Measurements from ENCODE around the gene ADA.

Gene ADA

DNA sequence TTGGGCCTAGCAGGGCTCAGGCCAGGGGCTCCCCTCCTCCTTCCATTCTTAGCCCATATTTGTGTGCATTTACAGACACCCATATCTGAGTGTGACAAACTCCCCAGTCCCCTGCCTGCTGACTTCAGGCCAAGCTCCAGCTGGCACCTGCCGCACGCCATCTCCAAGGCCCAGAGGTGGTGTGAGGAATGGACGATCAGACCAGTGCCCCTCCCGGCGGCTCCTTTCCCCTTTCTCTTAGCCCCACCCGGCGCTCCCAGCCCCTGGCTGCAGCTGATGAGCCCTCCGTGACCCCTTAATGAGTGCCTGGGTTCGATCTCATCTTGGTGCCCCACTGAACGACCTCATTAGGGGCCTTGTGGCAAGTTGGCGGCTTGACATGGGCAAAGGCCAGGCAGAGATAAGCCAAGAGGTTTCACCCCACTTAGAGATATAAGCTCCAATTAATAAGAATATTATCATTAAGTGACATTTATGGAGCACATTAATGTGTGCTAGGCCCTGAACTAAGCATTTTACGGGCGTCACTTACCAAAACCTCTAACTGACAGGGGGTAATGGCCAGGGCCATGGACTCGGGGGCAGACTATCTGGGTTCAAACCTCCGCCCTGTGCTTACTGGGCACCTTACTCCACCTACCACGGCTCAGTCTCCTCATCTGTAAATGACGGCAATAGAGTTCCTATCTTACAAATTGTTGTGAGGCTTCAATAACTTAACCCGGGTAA is 17.5 kb downstream of the ADA start:
- no peak for ATAC-seq

DNA sequence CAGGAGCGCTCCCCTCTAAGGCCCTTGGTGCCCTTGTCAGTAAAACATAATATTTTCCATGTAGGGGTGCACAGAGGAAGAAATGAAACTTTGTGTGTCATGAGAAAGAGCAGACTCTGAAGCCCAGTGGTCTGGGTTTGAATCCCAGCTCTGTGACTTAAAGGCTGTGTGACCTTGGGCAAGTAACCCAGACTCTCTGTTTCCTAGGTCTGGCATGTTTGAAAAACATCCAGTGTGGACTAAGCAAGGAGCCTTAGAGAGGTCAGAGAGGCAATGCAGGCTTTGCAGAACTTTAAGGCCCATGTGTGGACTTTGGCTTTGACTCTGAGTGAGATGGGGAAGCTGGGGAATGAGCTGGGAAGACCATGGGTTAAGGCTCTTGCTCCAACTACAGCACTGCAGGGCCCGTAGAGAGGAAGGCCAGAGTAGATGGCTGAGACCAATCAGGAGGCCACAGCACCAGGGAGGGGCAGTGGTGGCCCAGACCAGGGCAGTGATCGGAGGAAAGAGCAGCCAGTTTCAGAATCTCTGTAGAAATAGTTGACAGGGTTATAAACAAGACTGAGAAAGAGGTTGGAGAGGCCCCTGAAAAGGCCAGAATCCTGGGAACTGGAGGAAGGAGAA is 18.2 kb downstream of the ADA start:
- TF ChIP-seq ZNF565 (CRISPR knock-in tag; conservative IDR thresholded peaks at IDR 0.05; ENCODE audit: low read depth): no peak
- TF ChIP-seq ZFP3 (CRISPR knock-in tag; IDR thresholded peaks at IDR 0.05): no peak
- no peak for TF ChIP-seq ARNTL (CRISPR knock-in tag; IDR thresholded peaks at IDR 0.05; ENCODE audit: borderline replicate concordance, low read depth)
- no peak for TF ChIP-seq ZNF70 (CRISPR knock-in tag; IDR thresholded peaks at IDR 0.05)
- TF ChIP-seq ZNF8 (CRISPR knock-in tag; IDR thresholded peaks at IDR 0.05): no peak
- TF ChIP-seq ZC3H10 (CRISPR knock-in tag; IDR thresholded peaks at IDR 0.05): no peak
- TF ChIP-seq CSDC2 (CRISPR knock-in tag; IDR thresholded peaks at IDR 0.05): no peak
- TF ChIP-seq GLIS3 (CRISPR knock-in tag; IDR thresholded peaks at IDR 0.05): no peak
- TF ChIP-seq, protein P1, sequence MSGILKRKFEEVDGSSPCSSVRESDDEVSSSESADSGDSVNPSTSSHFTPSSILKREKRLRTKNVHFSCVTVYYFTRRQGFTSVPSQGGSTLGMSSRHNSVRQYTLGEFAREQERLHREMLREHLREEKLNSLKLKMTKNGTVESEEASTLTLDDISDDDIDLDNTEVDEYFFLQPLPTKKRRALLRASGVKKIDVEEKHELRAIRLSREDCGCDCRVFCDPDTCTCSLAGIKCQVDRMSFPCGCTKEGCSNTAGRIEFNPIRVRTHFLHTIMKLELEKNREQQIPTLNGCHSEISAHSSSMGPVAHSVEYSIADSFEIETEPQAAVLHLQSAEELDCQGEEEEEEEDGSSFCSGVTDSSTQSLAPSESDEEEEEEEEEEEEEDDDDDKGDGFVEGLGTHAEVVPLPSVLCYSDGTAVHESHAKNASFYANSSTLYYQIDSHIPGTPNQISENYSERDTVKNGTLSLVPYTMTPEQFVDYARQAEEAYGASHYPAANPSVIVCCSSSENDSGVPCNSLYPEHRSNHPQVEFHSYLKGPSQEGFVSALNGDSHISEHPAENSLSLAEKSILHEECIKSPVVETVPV (CRISPR knock-in tag; IDR thresholded peaks at IDR 0.05): no peak
- no peak for TF ChIP-seq SNAI2 (CRISPR knock-in tag; IDR thresholded peaks at IDR 0.05)
- no peak for TF ChIP-seq ISL1 (CRISPR knock-in tag; IDR thresholded peaks at IDR 0.05)
- TF ChIP-seq, protein P2, sequence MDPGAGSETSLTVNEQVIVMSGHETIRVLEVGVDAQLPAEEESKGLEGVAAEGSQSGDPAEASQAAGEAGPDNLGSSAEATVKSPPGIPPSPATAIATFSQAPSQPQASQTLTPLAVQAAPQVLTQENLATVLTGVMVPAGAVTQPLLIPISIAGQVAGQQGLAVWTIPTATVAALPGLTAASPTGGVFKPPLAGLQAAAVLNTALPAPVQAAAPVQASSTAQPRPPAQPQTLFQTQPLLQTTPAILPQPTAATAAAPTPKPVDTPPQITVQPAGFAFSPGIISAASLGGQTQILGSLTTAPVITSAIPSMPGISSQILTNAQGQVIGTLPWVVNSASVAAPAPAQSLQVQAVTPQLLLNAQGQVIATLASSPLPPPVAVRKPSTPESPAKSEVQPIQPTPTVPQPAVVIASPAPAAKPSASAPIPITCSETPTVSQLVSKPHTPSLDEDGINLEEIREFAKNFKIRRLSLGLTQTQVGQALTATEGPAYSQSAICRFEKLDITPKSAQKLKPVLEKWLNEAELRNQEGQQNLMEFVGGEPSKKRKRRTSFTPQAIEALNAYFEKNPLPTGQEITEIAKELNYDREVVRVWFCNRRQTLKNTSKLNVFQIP (CRISPR knock-in tag; IDR thresholded peaks at IDR 0.05; ENCODE audit: borderline replicate concordance, low read depth): no peak
- TF ChIP-seq BACH2 (CRISPR knock-in tag; IDR thresholded peaks at IDR 0.05; ENCODE audit: borderline replicate concordance): no peak
- TF ChIP-seq ESRRG (CRISPR knock-in tag; IDR thresholded peaks at IDR 0.05): no peak
- no peak for TF ChIP-seq OSR1 (CRISPR knock-in tag; IDR thresholded peaks at IDR 0.05)
- TF ChIP-seq, protein P3, sequence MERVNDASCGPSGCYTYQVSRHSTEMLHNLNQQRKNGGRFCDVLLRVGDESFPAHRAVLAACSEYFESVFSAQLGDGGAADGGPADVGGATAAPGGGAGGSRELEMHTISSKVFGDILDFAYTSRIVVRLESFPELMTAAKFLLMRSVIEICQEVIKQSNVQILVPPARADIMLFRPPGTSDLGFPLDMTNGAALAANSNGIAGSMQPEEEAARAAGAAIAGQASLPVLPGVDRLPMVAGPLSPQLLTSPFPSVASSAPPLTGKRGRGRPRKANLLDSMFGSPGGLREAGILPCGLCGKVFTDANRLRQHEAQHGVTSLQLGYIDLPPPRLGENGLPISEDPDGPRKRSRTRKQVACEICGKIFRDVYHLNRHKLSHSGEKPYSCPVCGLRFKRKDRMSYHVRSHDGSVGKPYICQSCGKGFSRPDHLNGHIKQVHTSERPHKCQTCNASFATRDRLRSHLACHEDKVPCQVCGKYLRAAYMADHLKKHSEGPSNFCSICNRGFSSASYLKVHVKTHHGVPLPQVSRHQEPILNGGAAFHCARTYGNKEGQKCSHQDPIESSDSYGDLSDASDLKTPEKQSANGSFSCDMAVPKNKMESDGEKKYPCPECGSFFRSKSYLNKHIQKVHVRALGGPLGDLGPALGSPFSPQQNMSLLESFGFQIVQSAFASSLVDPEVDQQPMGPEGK (CRISPR knock-in tag; IDR thresholded peaks at IDR 0.05; ENCODE audit: borderline replicate concordance): no peak
- no peak for TF ChIP-seq ZFP30 (CRISPR knock-in tag; IDR thresholded peaks at IDR 0.05)
- TF ChIP-seq, protein P4, sequence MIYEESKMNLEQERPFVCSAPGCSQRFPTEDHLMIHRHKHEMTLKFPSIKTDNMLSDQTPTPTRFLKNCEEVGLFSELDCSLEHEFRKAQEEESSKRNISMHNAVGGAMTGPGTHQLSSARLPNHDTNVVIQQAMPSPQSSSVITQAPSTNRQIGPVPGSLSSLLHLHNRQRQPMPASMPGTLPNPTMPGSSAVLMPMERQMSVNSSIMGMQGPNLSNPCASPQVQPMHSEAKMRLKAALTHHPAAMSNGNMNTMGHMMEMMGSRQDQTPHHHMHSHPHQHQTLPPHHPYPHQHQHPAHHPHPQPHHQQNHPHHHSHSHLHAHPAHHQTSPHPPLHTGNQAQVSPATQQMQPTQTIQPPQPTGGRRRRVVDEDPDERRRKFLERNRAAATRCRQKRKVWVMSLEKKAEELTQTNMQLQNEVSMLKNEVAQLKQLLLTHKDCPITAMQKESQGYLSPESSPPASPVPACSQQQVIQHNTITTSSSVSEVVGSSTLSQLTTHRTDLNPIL (CRISPR knock-in tag; IDR thresholded peaks at IDR 0.05; ENCODE audit: low read depth): no peak
- no peak for TF ChIP-seq TCF4 (CRISPR knock-in tag; IDR thresholded peaks at IDR 0.05; ENCODE audit: borderline replicate concordance)
- ATAC-seq: no peak

More for the DNA sequence above, 17.5 kb downstream of the ADA start:
- TF ChIP-seq, protein P5, sequence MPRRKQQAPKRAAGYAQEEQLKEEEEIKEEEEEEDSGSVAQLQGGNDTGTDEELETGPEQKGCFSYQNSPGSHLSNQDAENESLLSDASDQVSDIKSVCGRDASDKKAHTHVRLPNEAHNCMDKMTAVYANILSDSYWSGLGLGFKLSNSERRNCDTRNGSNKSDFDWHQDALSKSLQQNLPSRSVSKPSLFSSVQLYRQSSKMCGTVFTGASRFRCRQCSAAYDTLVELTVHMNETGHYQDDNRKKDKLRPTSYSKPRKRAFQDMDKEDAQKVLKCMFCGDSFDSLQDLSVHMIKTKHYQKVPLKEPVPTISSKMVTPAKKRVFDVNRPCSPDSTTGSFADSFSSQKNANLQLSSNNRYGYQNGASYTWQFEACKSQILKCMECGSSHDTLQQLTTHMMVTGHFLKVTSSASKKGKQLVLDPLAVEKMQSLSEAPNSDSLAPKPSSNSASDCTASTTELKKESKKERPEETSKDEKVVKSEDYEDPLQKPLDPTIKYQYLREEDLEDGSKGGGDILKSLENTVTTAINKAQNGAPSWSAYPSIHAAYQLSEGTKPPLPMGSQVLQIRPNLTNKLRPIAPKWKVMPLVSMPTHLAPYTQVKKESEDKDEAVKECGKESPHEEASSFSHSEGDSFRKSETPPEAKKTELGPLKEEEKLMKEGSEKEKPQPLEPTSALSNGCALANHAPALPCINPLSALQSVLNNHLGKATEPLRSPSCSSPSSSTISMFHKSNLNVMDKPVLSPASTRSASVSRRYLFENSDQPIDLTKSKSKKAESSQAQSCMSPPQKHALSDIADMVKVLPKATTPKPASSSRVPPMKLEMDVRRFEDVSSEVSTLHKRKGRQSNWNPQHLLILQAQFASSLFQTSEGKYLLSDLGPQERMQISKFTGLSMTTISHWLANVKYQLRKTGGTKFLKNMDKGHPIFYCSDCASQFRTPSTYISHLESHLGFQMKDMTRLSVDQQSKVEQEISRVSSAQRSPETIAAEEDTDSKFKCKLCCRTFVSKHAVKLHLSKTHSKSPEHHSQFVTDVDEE (CRISPR knock-in tag; IDR thresholded peaks at IDR 0.05): no peak
- TF ChIP-seq GLIS3 (CRISPR knock-in tag; IDR thresholded peaks at IDR 0.05) (no peak), PPARA (CRISPR knock-in tag; IDR thresholded peaks at IDR 0.05; ENCODE audit: borderline replicate concordance) (no peak), RARB (CRISPR knock-in tag; IDR thresholded peaks at IDR 0.05) (no peak), TOX (CRISPR knock-in tag; IDR thresholded peaks at IDR 0.05; ENCODE audit: borderline replicate concordance) (no peak)

All from SK-N-SH treated with all-trans-retinoic acid at 6 μM for 48 hours (cell line).